HG03097 (cell line): ENCODE data around the gene OSBPL6.
"Not testable (repeated sequence)": the region's sequence is repeated elsewhere in the genome, so short reads cannot be mapped to it uniquely, and the experiment has no call there.

Source experiments
- ATAC-seq: cut with Tn5 transposase; IDR thresholded peaks from one replicate; pipeline ENCODE4 v1.9.1; 2021; ENCODE audit not compliant: unreplicated experiment, low FRiP score

Gene OSBPL6

GRCh38 chr2:178197791-178198190, 3.5 kb downstream of the OSBPL6 start:
- no peak for ATAC-seq

GRCh38 chr2:178198441-178198840, 4.1 kb downstream of the OSBPL6 start:
- ATAC-seq = not testable (repeated sequence)

- ATAC-seq = no peak
Observed at GRCh38 chr2:178199334-178199733, 5.0 kb downstream of the OSBPL6 start.

- no peak for ATAC-seq
Observed at GRCh38 chr2:178200331-178200730, 6.0 kb downstream of the OSBPL6 start.

- ATAC-seq = no peak
Observed at GRCh38 chr2:178202927-178203326, 8.6 kb downstream of the OSBPL6 start.

GRCh38 chr2:178204977-178205376, 10.7 kb downstream of the OSBPL6 start:
- ATAC-seq = no peak

GRCh38 chr2:178205853-178206521, 11.7 kb downstream of the OSBPL6 start:
- ATAC-seq = no peak

GRCh38 chr2:178208336-178208735, 14.0 kb downstream of the OSBPL6 start:
- ATAC-seq = no peak

GRCh38 chr2:178208817-178209216, 14.5 kb downstream of the OSBPL6 start:
- no peak for ATAC-seq

- ATAC-seq = no peak
Observed at GRCh38 chr2:178211460-178211859, 17.1 kb downstream of the OSBPL6 start.

GRCh38 chr2:178211943-178212342, 17.6 kb downstream of the OSBPL6 start:
- ATAC-seq = no peak

GRCh38 chr2:178213991-178214390, 19.7 kb downstream of the OSBPL6 start:
- no peak for ATAC-seq

- no peak for ATAC-seq
Observed at GRCh38 chr2:178219247-178219646, 24.9 kb downstream of the OSBPL6 start.

- ATAC-seq = no peak
Observed at GRCh38 chr2:178220814-178221213, 26.5 kb downstream of the OSBPL6 start.

- ATAC-seq = no peak
Observed at GRCh38 chr2:178221556-178221955, 27.2 kb downstream of the OSBPL6 start.

- no peak for ATAC-seq
Observed at GRCh38 chr2:178223806-178224205, 29.5 kb downstream of the OSBPL6 start.

GRCh38 chr2:178225006-178225805, 30.9 kb downstream of the OSBPL6 start:
- ATAC-seq = no peak

- ATAC-seq = no peak
Observed at GRCh38 chr2:178227187-178227586, 32.9 kb downstream of the OSBPL6 start.

- ATAC-seq = no peak
Observed at GRCh38 chr2:178229927-178230326, 35.6 kb downstream of the OSBPL6 start.

GRCh38 chr2:178230396-178230795, 36.1 kb downstream of the OSBPL6 start:
- ATAC-seq = no peak

GRCh38 chr2:178233428-178233827, 39.1 kb downstream of the OSBPL6 start:
- no peak for ATAC-seq

- ATAC-seq = no peak
Observed at GRCh38 chr2:178234648-178235047, 40.3 kb downstream of the OSBPL6 start.
